OCI-LY7 (cell line): ENCODE results near the gene SORCS1. TPM values are rescaled to one million over a fixed set of nuclear protein-coding genes. Genes with fewer than 3 reads are reported as not detected.

Experiments used
- BruUV-seq: library from RNA; stranded (reverse); fragments of 400-500 nt; replicated peaks from 2 replicates; lab custom pipeline; 2021; lab: Mats Ljungman, UMichigan
- CTCF ChIA-PET: fragments of 300-600 bp; sonication (Branson Sonifier 250); formaldehyde crosslinking; loops from one replicate; lab custom pipeline; 2022; ENCODE audit warnings: antibody characterized with exemption; ENCODE audit not compliant: unreplicated experiment; lab: Charles Lee
- POLR2A ChIA-PET: fragments of 300-600 bp; sonication (Branson Sonifier 250); formaldehyde crosslinking; loops from one replicate; lab custom pipeline; 2022; ENCODE audit warnings: antibody characterized with exemption; lab: Charles Lee
- DNase-seq: peaks from one replicate; pipeline ENCODE4 v3.0.0-alpha.2; 2015; ENCODE audit warnings: low spot score
- H2AFZ ChIP-seq: fragments of 200-600 bp; sonication (generic), shearing (Covaris generic); 2 replicates; pipeline ENCODE4 v1.6.1; 2014; ENCODE audit warnings: mild to moderate bottlenecking, antibody characterized with exemption, low read length, moderate library complexity
- H3K27ac ChIP-seq: fragments of 200-600 bp; sonication (generic); 2 replicates; pipeline ENCODE4 v1.5.1; 2014; ENCODE audit warnings: mixed run types, low read depth, mild to moderate bottlenecking, moderate library complexity, low read length, inconsistent platforms; ENCODE audit not compliant: poor library complexity, severe bottlenecking
- H3K36me3 ChIP-seq: fragments of 200-600 bp; sonication (generic); 2 replicates; pipeline ENCODE4 v1.6.1; 2014; ENCODE audit warnings: mild to moderate bottlenecking, antibody characterized with exemption, low read length, moderate library complexity, mixed read lengths; ENCODE audit not compliant: insufficient read depth
- H3K4me1 ChIP-seq: fragments of 200-600 bp; sonication (generic); 2 replicates; pipeline ENCODE4 v1.5.1; 2014; ENCODE audit warnings: mild to moderate bottlenecking, low read length; ENCODE audit not compliant: insufficient read depth, poor library complexity, severe bottlenecking
- H3K4me2 ChIP-seq: fragments of 200-600 bp; sonication (generic); 2 replicates; pipeline ENCODE4 v1.6.1; 2014; ENCODE audit warnings: mild to moderate bottlenecking, low read length
- H3K4me3 ChIP-seq: fragments of 200-600 bp; sonication (generic); 2 replicates; pipeline ENCODE4 v1.5.1; 2014; ENCODE audit warnings: mild to moderate bottlenecking, low read depth, low read length; ENCODE audit not compliant: poor library complexity, severe bottlenecking
- H3K79me2 ChIP-seq: fragments of 200-600 bp; sonication (generic); 2 replicates; pipeline ENCODE4 v1.6.1; 2016; ENCODE audit warnings: low read depth, mild to moderate bottlenecking, low read length, moderate library complexity, mixed read lengths; ENCODE audit not compliant: insufficient read depth
- H3K9me2 ChIP-seq: fragments of 200-600 bp; sonication (generic); 2 replicates; pipeline ENCODE4 v1.6.1; 2016; ENCODE audit warnings: mild to moderate bottlenecking, low read length, mixed read lengths; ENCODE audit not compliant: insufficient read depth
- H3K9me3 ChIP-seq: fragments of 200-600 bp; sonication (generic); 2 replicates; pipeline ENCODE4 v1.6.1; 2014; ENCODE audit warnings: mild to moderate bottlenecking, mixed run types, low read length, mixed read lengths
- H4K20me1 ChIP-seq: fragments of 200-600 bp; sonication (generic); 2 replicates; pipeline ENCODE4 v1.6.1; 2014; ENCODE audit warnings: mild to moderate bottlenecking, antibody characterized with exemption, low read length, moderate library complexity, mixed read lengths; ENCODE audit not compliant: insufficient read depth
- CTCF ChIP-seq: fragments of 200-600 bp; sonication (generic); conservative IDR thresholded peaks from 2 replicates; pipeline ENCODE4 v1.5.1; 2014; ENCODE audit warnings: mild to moderate bottlenecking, antibody characterized with exemption, low read length, moderate library complexity, mixed read lengths
- EZH2phosphoT487 ChIP-seq: fragments of 200-600 bp; sonication (generic); IDR thresholded peaks from 2 replicates; pipeline ENCODE4 v1.6.1; 2018; ENCODE audit warnings: low read depth, borderline replicate concordance, mild to moderate bottlenecking, mixed run types, antibody characterized with exemption, low read length, moderate library complexity, mixed read lengths
- intact Hi-C: fragments of 100-400 bp; cut with micrococcal nuclease; formaldehyde crosslinking; loops from one replicate; pipeline ENCODE4 v1.10.0; 2022; ENCODE audit not compliant: unreplicated experiment
- total RNA-seq, 2 experiments: library from RNA; depleted of rRNA in 1 of 2; stranded (reverse); fragments of >200 nt in 1 of 2; shearing (Covaris generic) in 1 of 2; gene quantifications; 2 replicates each; pipeline ENCODE4 v1.2.3, GENCODE V29; 2014 to 2022

Gene SORCS1
- total RNA-seq, 2 experiments from 2014 or later = not detected

GRCh38 chr10:107085665-107086525 is 78.6 kb downstream of the SORCS1 start:
- Histone ChIP-seq H3K4me2 (no peak overlapping the region), H2AFZ (no peak overlapping the region), H3K4me3 (no peak overlapping the region), H3K79me2 (no peaks in the 10 kb centered on the region), H3K36me3 (no peaks in the 10 kb centered on the region), H3K27ac (no peak overlapping the region), H3K4me1 (no peaks in the 10 kb centered on the region), H4K20me1 (no peaks in the 10 kb centered on the region), H3K9me2 (no peaks in the 10 kb centered on the region), H3K9me3 (no peaks in the 10 kb centered on the region)
- TF ChIP-seq EZH2phosphoT487 (no peak), CTCF (no peak)
- ChIA-PET POLR2A (no interaction called here), CTCF (no interaction called here)
- BruUV-seq = no TSS peak
- no peak for DNase-seq
- intact Hi-C loops = no loop called here

- no peaks in the 10 kb centered on the region for H3K9me2 ChIP-seq
- no peak for TF ChIP-seq EZH2phosphoT487
- TF ChIP-seq CTCF = no peak
- CTCF ChIA-PET = no interaction called here
- H2AFZ ChIP-seq = no peak overlapping the region
- POLR2A ChIA-PET = interaction anchor here (0.8 to 1.3 kb wide), 2 partner anchors 7 to 15 kb away, joined by 3 to 6 read pairs; no protein-coding TSS in a partner anchor
- no peak overlapping the region for H3K4me2 ChIP-seq
- no peak overlapping the region for H3K27ac ChIP-seq
- BruUV-seq = no TSS peak
- intact Hi-C loops = no loop called here
- H3K4me1 ChIP-seq = no peaks in the 10 kb centered on the region
- H3K4me3 ChIP-seq = no peak overlapping the region
- DNase-seq = no peak
- no peaks in the 10 kb centered on the region for H4K20me1 ChIP-seq
- H3K9me3 ChIP-seq = no peaks in the 10 kb centered on the region
- no peaks in the 10 kb centered on the region for H3K79me2 ChIP-seq
- H3K36me3 ChIP-seq = no peaks in the 10 kb centered on the region
Observed at GRCh38 chr10:107083388-107084009, 81.0 kb downstream of the SORCS1 start.

- BruUV-seq = no TSS peak
Observed at GRCh38 chr10:107081644-107082043, 82.9 kb downstream of the SORCS1 start.

More at GRCh38 chr10:107081644-107082043, 82.9 kb downstream of the SORCS1 start:
- Histone ChIP-seq H3K36me3 (no peaks in the 10 kb centered on the region), H3K27ac (no peak overlapping the region), H3K4me1 (no peaks in the 10 kb centered on the region), H3K79me2 (no peaks in the 10 kb centered on the region), H3K4me3 (no peak overlapping the region), H3K4me2 (no peak overlapping the region), H4K20me1 (no peaks in the 10 kb centered on the region), H2AFZ (no peak overlapping the region), H3K9me3 (no peaks in the 10 kb centered on the region), H3K9me2 (no peaks in the 10 kb centered on the region)
- TF ChIP-seq CTCF = no peak
- TF ChIP-seq EZH2phosphoT487 = no peak
- DNase-seq = no peak
- ChIA-PET CTCF (no interaction called here), POLR2A (no interaction called here)
- intact Hi-C loops = no loop called here
